Liver (tissue), 9 donors: Measurements from ENCODE around the gene SPRYD4. TPM values are rescaled to one million over a fixed set of nuclear protein-coding genes. Genes with fewer than 3 reads are reported as not detected.

Experiments used
- DNase-seq: peaks from one replicate; pipeline ENCODE4 v3.0.0-alpha.2; 2017; ENCODE audit warnings: low spot score
- H3K27ac ChIP-seq, 2 donors: one replicate each; pipeline ENCODE4 v1.7.0; 2013; ENCODE audit warnings: inconsistent platforms in 2 of 2, low read length in 2 of 2, control low read depth in 1 of 2, low read depth in 1 of 2, mild to moderate bottlenecking in 1 of 2
- H3K27me3 ChIP-seq, 4 donors: one replicate each; pipeline versions ENCODE4 v1.6.1 to v1.7.0; 2013; ENCODE audit warnings: low read length in 3 of 4, inconsistent platforms in 1 of 4, mild to moderate bottlenecking in 1 of 4, moderate library complexity in 1 of 4; ENCODE audit not compliant: control insufficient read depth in 4 of 4, insufficient read depth in 4 of 4
- H3K36me3 ChIP-seq, 4 donors: one replicate each; pipeline versions ENCODE4 v1.6.1 to v1.7.0; 2013; ENCODE audit warnings: low read length in 3 of 4, mild to moderate bottlenecking in 3 of 4, low read depth in 1 of 4, moderate library complexity in 1 of 4; ENCODE audit not compliant: control insufficient read depth in 4 of 4, insufficient read depth in 3 of 4
- H3K4me1 ChIP-seq, 4 donors: one replicate each; pipeline versions ENCODE4 v1.6.1 to v1.7.0; 2013; ENCODE audit warnings: low read length in 3 of 4, mild to moderate bottlenecking in 3 of 4, moderate library complexity in 1 of 4; ENCODE audit not compliant: control insufficient read depth in 4 of 4, insufficient read depth in 4 of 4
- H3K4me3 ChIP-seq, 3 donors: one replicate each; pipeline versions ENCODE4 v1.6.1 to v1.7.0; 2013; ENCODE audit warnings: low read length in 3 of 3, control low read depth in 1 of 3, low read depth in 1 of 3, mild to moderate bottlenecking in 1 of 3
- H3K9ac ChIP-seq, 2 donors: one replicate each; pipeline ENCODE4 v1.7.0; 2013; ENCODE audit warnings: low read length in 2 of 2, mild to moderate bottlenecking in 2 of 2, moderate library complexity in 2 of 2, control low read depth in 1 of 2, low read depth in 1 of 2
- H3K9me3 ChIP-seq, 4 donors: one replicate each; pipeline versions ENCODE4 v1.6.1 to v1.7.0; 2013; ENCODE audit warnings: low read length in 3 of 4; ENCODE audit not compliant: control insufficient read depth in 4 of 4
- ATF3 ChIP-seq: IDR thresholded peaks from 2 replicates; pipeline ENCODE4 v1.6.1; 2016; ENCODE audit warnings: antibody characterized with exemption
- EGR1 ChIP-seq, 2 donors: IDR thresholded peaks; 2 replicates each; pipeline ENCODE4 v1.6.1; 2016 to 2018; ENCODE audit warnings: antibody characterized with exemption in 2 of 2, low read depth in 2 of 2
- FOXA1 ChIP-seq: IDR thresholded peaks from 2 replicates; pipeline ENCODE4 v1.6.1; 2016; ENCODE audit warnings: antibody characterized with exemption
- FOXA2 ChIP-seq: IDR thresholded peaks from 2 replicates; pipeline ENCODE4 v1.6.1; 2016; ENCODE audit warnings: antibody characterized with exemption
- GABPA ChIP-seq, 2 donors: IDR thresholded peaks in 1 of 2; conservative IDR thresholded peaks in 1 of 2; 2 replicates each; pipeline ENCODE4 v1.6.1; 2016; ENCODE audit warnings: antibody characterized with exemption in 2 of 2, mild to moderate bottlenecking in 1 of 2, moderate library complexity in 1 of 2
- HNF4G ChIP-seq: IDR thresholded peaks from 2 replicates; pipeline ENCODE4 v1.6.1; 2016; ENCODE audit warnings: antibody characterized with exemption
- JUND ChIP-seq, 2 donors: IDR thresholded peaks; 2 replicates each; pipeline ENCODE4 v1.6.1; 2016; ENCODE audit warnings: antibody characterized with exemption in 2 of 2
- NR2F2 ChIP-seq: IDR thresholded peaks from 2 replicates; pipeline ENCODE4 v1.6.1; 2016; ENCODE audit warnings: antibody characterized with exemption
- RAD21 ChIP-seq, 2 donors: IDR thresholded peaks; 2 replicates each; pipeline ENCODE4 v1.6.1; 2016; ENCODE audit warnings: antibody characterized with exemption in 2 of 2, mild to moderate bottlenecking in 2 of 2
- RXRA ChIP-seq, 2 donors: IDR thresholded peaks; 2 replicates each; pipeline ENCODE4 v1.6.1; 2017 to 2018; ENCODE audit warnings: antibody characterized with exemption in 2 of 2, mild to moderate bottlenecking in 1 of 2
- YY1 ChIP-seq: IDR thresholded peaks from 2 replicates; pipeline ENCODE4 v1.6.1; 2016; ENCODE audit warnings: antibody characterized with exemption, mild to moderate bottlenecking
- ZBTB33 ChIP-seq: IDR thresholded peaks from 2 replicates; pipeline ENCODE4 v1.6.1; 2016; ENCODE audit warnings: antibody characterized with exemption
- WGBS: extraction: QIAGEN DNeasy Blood & Tissue Kit; methylation state at CpG from one replicate; pipeline ENCODE4 v1.1.7; 2013; 5-methylcytosine and 5-hydroxymethylcytosine counted together
- polyA plus RNA-seq, 2 donors: library from polyadenylated mRNA; stranded (reverse) in 1 of 2; unstranded in 1 of 2; fragments of 200-250 nt in 1 of 2; fragments of >200 nt in 1 of 2; fragmentation: Nextera tagmentation in 1 of 2; extraction: Ambion mirVana in 1 of 2; gene quantifications; one replicate each; pipeline versions ENCODE4 v1.2.1 to v1.2.3, GENCODE V29; 2013 to 2015
- total RNA-seq, 2 donors: library from RNA; depleted of rRNA; stranded (reverse); fragments of >200 nt; gene quantifications; one replicate each; pipeline ENCODE4 v1.2.3, GENCODE V29; 2014
- TF ChIP-seq, protein P1 (sequence below): fragments of 150-350 bp; IDR thresholded peaks from 2 replicates; pipeline ENCODE4 v1.5.1; 2017; ENCODE audit warnings: improper control_type of control experiment, low read depth, low read length; ENCODE audit not compliant: missing input control
- TF ChIP-seq, protein P2 (sequence below): IDR thresholded peaks from 2 replicates; pipeline ENCODE4 v1.6.1; 2016; ENCODE audit warnings: antibody characterized with exemption
- TF ChIP-seq, protein P3 (sequence below): IDR thresholded peaks from 2 replicates; pipeline ENCODE4 v1.6.1; 2016; ENCODE audit warnings: antibody characterized with exemption, mild to moderate bottlenecking
- donor health status: healthy.
- donor health status: healthy.
- donor health status: healthy.
- donor health status: healthy.
- donor health status: healthy.

SPRYD4 gene
- total and polyA plus RNA-seq, 4 donors = 3.8 to 13.0 (median 7.6) TPM

- TF ChIP-seq ATF3 (no peak), ZBTB33 (no peak), NR2F2 (no peak), FOXA1 (no peak)
These were observed 54.2 kb downstream of the SPRYD4 start (continued) for GRCh38 chr12:56522411-56523193.

DNA sequence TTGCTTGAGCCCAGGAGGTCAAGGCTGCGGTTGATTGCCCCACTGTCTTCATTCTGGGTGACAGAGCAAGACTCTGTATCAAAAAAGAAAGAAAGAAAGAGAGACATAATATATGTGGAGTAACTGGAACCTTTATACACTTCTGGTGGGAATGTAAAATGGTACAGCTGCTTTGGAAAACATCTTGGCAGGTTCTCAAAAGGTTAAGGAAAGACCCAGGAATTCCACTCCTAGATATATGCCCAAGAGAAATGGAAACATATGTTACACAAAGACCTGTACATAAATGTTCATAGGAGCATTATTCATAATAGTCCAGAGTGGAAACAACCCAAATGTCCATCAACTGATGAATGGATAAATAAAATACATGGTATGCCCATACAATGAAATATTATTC lies 60.5 kb downstream of the SPRYD4 start:
- Histone ChIP-seq H3K4me1 (no peaks in the 10 kb centered on the region), H3K27me3 (no peaks in the 10 kb centered on the region), H3K27ac (no peak overlapping the region), H3K9ac (no peak overlapping the region), H3K9me3 (no peaks in the 10 kb centered on the region), H3K4me3 (no peak overlapping the region), H3K36me3 (no peaks in the 10 kb centered on the region)
- DNase-seq = no peak
- TF ChIP-seq HNF4G (no peak), YY1 (no peak), RAD21 (IDR thresholded peaks at IDR 0.05) (no peak), JUND (IDR thresholded peaks at IDR 0.05) (no peak), GABPA (IDR thresholded peaks at IDR 0.05 in 1 of 2, conservative IDR thresholded peaks at IDR 0.05 in 1 of 2) (no peak), EGR1 (IDR thresholded peaks at IDR 0.05; ENCODE audit: low read depth in 2 of 2) (no peak), RXRA (IDR thresholded peaks at IDR 0.05) (no peak), FOXA2 (no peak), NR2F2 (no peak), ZBTB33 (no peak), FOXA1 (no peak)
- TF ChIP-seq, protein P1, sequence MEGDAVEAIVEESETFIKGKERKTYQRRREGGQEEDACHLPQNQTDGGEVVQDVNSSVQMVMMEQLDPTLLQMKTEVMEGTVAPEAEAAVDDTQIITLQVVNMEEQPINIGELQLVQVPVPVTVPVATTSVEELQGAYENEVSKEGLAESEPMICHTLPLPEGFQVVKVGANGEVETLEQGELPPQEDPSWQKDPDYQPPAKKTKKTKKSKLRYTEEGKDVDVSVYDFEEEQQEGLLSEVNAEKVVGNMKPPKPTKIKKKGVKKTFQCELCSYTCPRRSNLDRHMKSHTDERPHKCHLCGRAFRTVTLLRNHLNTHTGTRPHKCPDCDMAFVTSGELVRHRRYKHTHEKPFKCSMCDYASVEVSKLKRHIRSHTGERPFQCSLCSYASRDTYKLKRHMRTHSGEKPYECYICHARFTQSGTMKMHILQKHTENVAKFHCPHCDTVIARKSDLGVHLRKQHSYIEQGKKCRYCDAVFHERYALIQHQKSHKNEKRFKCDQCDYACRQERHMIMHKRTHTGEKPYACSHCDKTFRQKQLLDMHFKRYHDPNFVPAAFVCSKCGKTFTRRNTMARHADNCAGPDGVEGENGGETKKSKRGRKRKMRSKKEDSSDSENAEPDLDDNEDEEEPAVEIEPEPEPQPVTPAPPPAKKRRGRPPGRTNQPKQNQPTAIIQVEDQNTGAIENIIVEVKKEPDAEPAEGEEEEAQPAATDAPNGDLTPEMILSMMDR = no peak
- TF ChIP-seq, protein P2, sequence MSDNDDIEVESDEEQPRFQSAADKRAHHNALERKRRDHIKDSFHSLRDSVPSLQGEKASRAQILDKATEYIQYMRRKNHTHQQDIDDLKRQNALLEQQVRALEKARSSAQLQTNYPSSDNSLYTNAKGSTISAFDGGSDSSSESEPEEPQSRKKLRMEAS = no peak
- TF ChIP-seq, protein P3, sequence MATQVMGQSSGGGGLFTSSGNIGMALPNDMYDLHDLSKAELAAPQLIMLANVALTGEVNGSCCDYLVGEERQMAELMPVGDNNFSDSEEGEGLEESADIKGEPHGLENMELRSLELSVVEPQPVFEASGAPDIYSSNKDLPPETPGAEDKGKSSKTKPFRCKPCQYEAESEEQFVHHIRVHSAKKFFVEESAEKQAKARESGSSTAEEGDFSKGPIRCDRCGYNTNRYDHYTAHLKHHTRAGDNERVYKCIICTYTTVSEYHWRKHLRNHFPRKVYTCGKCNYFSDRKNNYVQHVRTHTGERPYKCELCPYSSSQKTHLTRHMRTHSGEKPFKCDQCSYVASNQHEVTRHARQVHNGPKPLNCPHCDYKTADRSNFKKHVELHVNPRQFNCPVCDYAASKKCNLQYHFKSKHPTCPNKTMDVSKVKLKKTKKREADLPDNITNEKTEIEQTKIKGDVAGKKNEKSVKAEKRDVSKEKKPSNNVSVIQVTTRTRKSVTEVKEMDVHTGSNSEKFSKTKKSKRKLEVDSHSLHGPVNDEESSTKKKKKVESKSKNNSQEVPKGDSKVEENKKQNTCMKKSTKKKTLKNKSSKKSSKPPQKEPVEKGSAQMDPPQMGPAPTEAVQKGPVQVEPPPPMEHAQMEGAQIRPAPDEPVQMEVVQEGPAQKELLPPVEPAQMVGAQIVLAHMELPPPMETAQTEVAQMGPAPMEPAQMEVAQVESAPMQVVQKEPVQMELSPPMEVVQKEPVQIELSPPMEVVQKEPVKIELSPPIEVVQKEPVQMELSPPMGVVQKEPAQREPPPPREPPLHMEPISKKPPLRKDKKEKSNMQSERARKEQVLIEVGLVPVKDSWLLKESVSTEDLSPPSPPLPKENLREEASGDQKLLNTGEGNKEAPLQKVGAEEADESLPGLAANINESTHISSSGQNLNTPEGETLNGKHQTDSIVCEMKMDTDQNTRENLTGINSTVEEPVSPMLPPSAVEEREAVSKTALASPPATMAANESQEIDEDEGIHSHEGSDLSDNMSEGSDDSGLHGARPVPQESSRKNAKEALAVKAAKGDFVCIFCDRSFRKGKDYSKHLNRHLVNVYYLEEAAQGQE = no peak
- WGBS = 95% methylated on average over 1 of the region's 1 CpG

Other genes with a start within 250 kb of the SPRYD4 start
- 10 to 100 TPM; 22.1 to 31.8 TPM for gene RNF41, start 246.7 kb upstream of the SPRYD4 start, total RNA-seq
- 10 to 100 TPM in 1 of 2 donors, 1 to 10 TPM in 1; 7.6 to 11.5 TPM for gene RNF41, start 246.7 kb upstream of the SPRYD4 start, polyA plus RNA-seq
- gene NABP2, start 244.2 kb upstream of the SPRYD4 start, total RNA-seq = 10 to 100 TPM; 10.8 to 13.1 TPM
- gene NABP2, start 244.2 kb upstream of the SPRYD4 start, polyA plus RNA-seq = 10 to 100 TPM; 12.1 to 14.5 TPM
- gene SLC39A5, start 238.5 kb upstream of the SPRYD4 start, total RNA-seq = 100 to 1,000 TPM; 157 to 195 TPM
- gene SLC39A5, start 238.5 kb upstream of the SPRYD4 start, polyA plus RNA-seq = 100 to 1,000 TPM; 125 to 126 TPM
- 10 to 100 TPM in 1 of 2 donors, 1 to 10 TPM in 1; 8.3 to 13.6 TPM for gene ANKRD52, start 210.2 kb upstream of the SPRYD4 start, total RNA-seq
- gene ANKRD52, start 210.2 kb upstream of the SPRYD4 start, polyA plus RNA-seq = 10 to 100 TPM in 1 of 2 donors, 1 to 10 TPM in 1; 5.4 to 10.3 TPM
- gene COQ10A, start 201.6 kb upstream of the SPRYD4 start, total RNA-seq = 10 to 100 TPM in 1 of 2 donors, 1 to 10 TPM in 1; 3.2 to 40.7 TPM
- 10 to 100 TPM in 1 of 2 donors, 1 to 10 TPM in 1; 9.5 to 21.6 TPM for gene COQ10A, start 201.6 kb upstream of the SPRYD4 start, polyA plus RNA-seq
- gene CS, start 168.2 kb upstream of the SPRYD4 start, total RNA-seq = 10 to 100 TPM; 59.0 to 79.9 TPM
- 10 to 100 TPM; 33.8 to 36.0 TPM for gene CS, start 168.2 kb upstream of the SPRYD4 start, polyA plus RNA-seq
- 10 to 100 TPM; 24.6 to 68.7 TPM for gene CNPY2, start 152.6 kb upstream of the SPRYD4 start, total RNA-seq
- 100 to 1,000 TPM in 1 of 2 donors, 10 to 100 TPM in 1; 72.6 to 163 TPM for gene CNPY2, start 152.6 kb upstream of the SPRYD4 start, polyA plus RNA-seq
- gene PAN2, start 134.6 kb upstream of the SPRYD4 start, total RNA-seq = 10 to 100 TPM; 20.5 to 92.4 TPM
- gene PAN2, start 134.6 kb upstream of the SPRYD4 start, polyA plus RNA-seq = 10 to 100 TPM; 26.9 to 28.5 TPM
- under 1 TPM in 1 of 2 donors, not detected in 1; 0.25 TPM for gene IL23A, start 129.7 kb upstream of the SPRYD4 start, total RNA-seq
- under 1 TPM; 0.14 to 0.22 TPM for gene IL23A, start 129.7 kb upstream of the SPRYD4 start, polyA plus RNA-seq
- gene STAT2, start 108.5 kb upstream of the SPRYD4 start, total RNA-seq = 100 to 1,000 TPM in 1 of 2 donors, 10 to 100 TPM in 1; 68.7 to 219 TPM
- gene STAT2, start 108.5 kb upstream of the SPRYD4 start, polyA plus RNA-seq = 10 to 100 TPM; 48.4 to 64.5 TPM
- gene APOF, start 105.7 kb upstream of the SPRYD4 start, total RNA-seq = 100 to 1,000 TPM in 1 of 2 donors, 10 to 100 TPM in 1; 11.9 to 109 TPM
- gene APOF, start 105.7 kb upstream of the SPRYD4 start, polyA plus RNA-seq = 100 to 1,000 TPM; 203 to 335 TPM
- 10 to 100 TPM; 12.9 to 17.6 TPM for gene TIMELESS, start 19.2 kb upstream of the SPRYD4 start, total RNA-seq
- 1 to 10 TPM; 5.1 to 7.8 TPM for gene TIMELESS, start 19.2 kb upstream of the SPRYD4 start, polyA plus RNA-seq
- under 1 TPM; 0.09 to 0.50 TPM for gene MIP, start 13.9 kb upstream of the SPRYD4 start, total RNA-seq
- under 1 TPM; 0.28 to 0.60 TPM for gene MIP, start 13.9 kb upstream of the SPRYD4 start, polyA plus RNA-seq
- 10 to 100 TPM; 42.2 to 53.8 TPM for gene GLS2, start 19.6 kb downstream of the SPRYD4 start, total RNA-seq
- gene GLS2, start 19.6 kb downstream of the SPRYD4 start, polyA plus RNA-seq = 10 to 100 TPM; 28.0 to 53.7 TPM
- gene RBMS2, start 53.2 kb downstream of the SPRYD4 start, total RNA-seq = 1 to 10 TPM; 2.3 to 3.8 TPM
- gene RBMS2, start 53.2 kb downstream of the SPRYD4 start, polyA plus RNA-seq = 1 to 10 TPM; 1.2 to 1.3 TPM
- 10 to 100 TPM; 23.0 to 31.9 TPM for gene BAZ2A, start 161.7 kb downstream of the SPRYD4 start, total RNA-seq
- gene BAZ2A, start 161.7 kb downstream of the SPRYD4 start, polyA plus RNA-seq = 10 to 100 TPM; 12.8 to 21.0 TPM
- gene ATP5F1B, start 177.4 kb downstream of the SPRYD4 start, total RNA-seq = 100 to 1,000 TPM; 273 to 347 TPM
- gene ATP5F1B, start 177.4 kb downstream of the SPRYD4 start, polyA plus RNA-seq = 100 to 1,000 TPM; 528 to 569 TPM
- 10 to 100 TPM; 65.0 to 87.2 TPM for gene PTGES3, start 219.7 kb downstream of the SPRYD4 start, total RNA-seq
- 10 to 100 TPM; 75.4 to 94.1 TPM for gene PTGES3, start 219.7 kb downstream of the SPRYD4 start, polyA plus RNA-seq